ENCODE measurements around the gene OVOL3. TPM values are rescaled to one million over a fixed set of nuclear protein-coding genes. Genes with fewer than 3 reads are reported as not detected.
A peak's percentile ranks its signal among the peaks of the same experiment; 100 is the strongest.

Gene OVOL3
- total RNA-seq, 2 donors from 2014 or later: not detected

- H3K4me3 ChIP-seq: peak overlapping the region in 1 of 2 donors; percentile 70
- TF ChIP-seq POLR2AphosphoS5 (IDR thresholded peaks at IDR 0.05): no peak
- DNase-seq (ENCODE audit: low spot score): no peak
These were observed 5.3 kb downstream of the OVOL3 start for GRCh38 chr19:36116344-36116637.

GRCh38 chr19:36120092-36120983 lies 9.4 kb downstream of the OVOL3 start:
- TF ChIP-seq POLR2AphosphoS5 (IDR thresholded peaks at IDR 0.05): no peak

More at GRCh38 chr19:36116344-36116637, 5.3 kb downstream of the OVOL3 start:
- no peak overlapping the region for H3K27ac ChIP-seq
- intact Hi-C loops (cut with DNase I): no loop called here
- H3K4me1 ChIP-seq (replicated peaks): peaks cover 4% of the 10 kb centered on the region
- no peaks in the 10 kb centered on the region for H3K36me3 ChIP-seq
- no peaks in the 10 kb centered on the region for H3K9me3 ChIP-seq
- WGBS: 95% methylated on average over 1 of the region's 1 CpG
- H3K27me3 ChIP-seq (replicated peaks; ENCODE audit: insufficient read depth): no peaks in the 10 kb centered on the region

GRCh38 chr19:36120984-36121358 lies 10.0 kb downstream of the OVOL3 start:
- TF ChIP-seq CTCF (IDR thresholded peaks at IDR 0.05) (no peak), POLR2A (IDR thresholded peaks at IDR 0.05) (no peak)
- no peak for DNase-seq (ENCODE audit: low spot score)
- 87% methylated on average over 18 of the region's 18 CpGs for WGBS
- Histone ChIP-seq H3K36me3 (peaks cover 0 to 4% of the 10 kb centered on the region in 2 donors), H3K4me3 (no peak overlapping the region), H3K9me3 (no peaks in the 10 kb centered on the region), H3K4me1 (replicated peaks) (no peaks in the 10 kb centered on the region), H3K27me3 (replicated peaks; ENCODE audit: insufficient read depth) (no peaks in the 10 kb centered on the region), H3K27ac (no peak overlapping the region)
- intact Hi-C loops (cut with DNase I): no loop called here

More at GRCh38 chr19:36120092-36120983, 9.4 kb downstream of the OVOL3 start:
- no peaks in the 10 kb centered on the region for H3K27me3 ChIP-seq (replicated peaks; ENCODE audit: insufficient read depth)
- 82% methylated on average over 26 of the region's 26 CpGs for WGBS
- DNase-seq (ENCODE audit: low spot score): no peak
- H3K36me3 ChIP-seq: peaks cover 0 to 4% of the 10 kb centered on the region in 2 donors
- intact Hi-C loops (cut with DNase I): no loop called here
- no peak overlapping the region for H3K4me3 ChIP-seq
- no peaks in the 10 kb centered on the region for H3K4me1 ChIP-seq (replicated peaks)
- H3K9me3 ChIP-seq: no peaks in the 10 kb centered on the region
- H3K27ac ChIP-seq: no peak overlapping the region

DNA sequence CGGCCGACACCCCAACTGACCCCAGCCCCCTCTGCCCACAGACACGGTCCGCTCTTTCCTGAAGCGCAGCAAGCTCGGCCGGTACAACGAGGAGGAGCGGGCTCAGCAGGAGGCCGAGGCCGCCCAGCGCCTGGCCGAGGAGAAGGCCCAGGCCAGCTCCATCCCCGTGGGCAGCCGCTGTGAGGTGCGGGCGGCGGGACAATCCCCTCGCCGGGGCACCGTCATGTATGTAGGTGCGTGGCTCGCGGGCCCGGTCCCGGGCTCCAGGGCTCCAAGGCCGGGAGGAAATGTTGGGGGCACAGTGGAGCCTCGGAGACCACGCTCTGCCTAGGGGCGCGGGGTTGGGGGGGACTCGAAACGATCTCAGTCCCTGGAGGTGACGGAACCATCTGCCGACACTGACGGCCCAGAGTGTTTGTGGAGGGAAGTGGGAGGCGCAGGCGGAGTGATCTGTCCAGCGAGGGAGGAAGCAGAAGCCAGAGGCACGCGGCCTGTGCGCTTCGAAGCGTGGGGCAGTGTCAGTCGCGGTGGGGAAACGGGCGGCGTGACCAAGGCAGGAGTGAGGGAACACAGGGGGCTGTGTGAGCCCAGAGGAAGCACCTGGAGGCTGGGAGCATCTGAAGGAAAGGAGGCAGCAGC lies 10.7 kb downstream of the OVOL3 start:
- WGBS: 86% methylated on average over 49 of the region's 49 CpGs
- no peak for DNase-seq (ENCODE audit: low spot score)

DNA sequence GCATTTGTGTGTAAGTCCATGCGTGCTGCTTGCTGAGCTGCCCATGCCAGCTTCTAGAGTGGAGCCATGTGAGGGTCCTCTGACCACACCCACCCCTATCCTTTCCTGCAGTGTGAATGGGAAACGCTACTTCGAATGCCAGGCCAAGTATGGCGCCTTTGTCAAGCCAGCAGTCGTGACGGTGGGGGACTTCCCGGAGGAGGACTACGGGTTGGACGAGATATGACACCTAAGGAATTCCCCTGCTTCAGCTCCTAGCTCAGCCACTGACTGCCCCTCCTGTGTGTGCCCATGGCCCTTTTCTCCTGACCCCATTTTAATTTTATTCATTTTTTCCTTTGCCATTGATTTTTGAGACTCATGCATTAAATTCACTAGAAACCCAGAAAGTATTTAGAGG lies 14.6 kb downstream of the OVOL3 start:
- Histone ChIP-seq H3K27ac (no peak overlapping the region), H3K4me3 (no peak overlapping the region), H3K36me3 (peaks cover 0 to 4% of the 10 kb centered on the region in 2 donors), H3K27me3 (replicated peaks; ENCODE audit: insufficient read depth) (no peaks in the 10 kb centered on the region), H3K4me1 (replicated peaks) (no peaks in the 10 kb centered on the region), H3K9me3 (no peaks in the 10 kb centered on the region)
- intact Hi-C loops (cut with DNase I): no loop called here
- 77% methylated on average over 9 of the region's 9 CpGs for whole genome bisulfite sequencing
- no peak for DNase-seq (ENCODE audit: low spot score)
- TF ChIP-seq CTCF (IDR thresholded peaks at IDR 0.05): no peak
- TF ChIP-seq POLR2AphosphoS5 (IDR thresholded peaks at IDR 0.05): no peak
- no peak for TF ChIP-seq POLR2A (IDR thresholded peaks at IDR 0.05)

More for the DNA sequence above, 10.7 kb downstream of the OVOL3 start:
- no peaks in the 10 kb centered on the region for H3K27me3 ChIP-seq (replicated peaks; ENCODE audit: insufficient read depth)
- H3K4me1 ChIP-seq (replicated peaks): no peaks in the 10 kb centered on the region
- no peaks in the 10 kb centered on the region for H3K9me3 ChIP-seq
- H3K36me3 ChIP-seq: peaks cover 0 to 4% of the 10 kb centered on the region in 2 donors
- no peak overlapping the region for H3K4me3 ChIP-seq
- intact Hi-C loops (cut with DNase I): no loop called here
- TF ChIP-seq CTCF (IDR thresholded peaks at IDR 0.05) (no peak), POLR2A (IDR thresholded peaks at IDR 0.05) (no peak), POLR2AphosphoS5 (IDR thresholded peaks at IDR 0.05) (no peak)
- no peak overlapping the region for H3K27ac ChIP-seq

Data from prostate gland (tissue), 2 donors.